HepG2 (cell line): ENCODE measurements around the gene TTLL4. TPM values are rescaled to one million over a fixed set of nuclear protein-coding genes. Genes with fewer than 3 reads are reported as not detected.
A peak's percentile ranks its signal among the peaks of the same experiment; 100 is the strongest.

Source experiments
- DNMT3B ChIP-seq: conservative IDR thresholded peaks from 2 replicates; pipeline ENCODE4 v1.6.1; 2016; ENCODE audit warnings: missing biosample characterization, control low read depth
- FLYWCH1 ChIP-seq: sonication (generic); formaldehyde crosslinking; IDR thresholded peaks from 2 replicates; pipeline ENCODE4 v1.8.1; 2023; ENCODE audit warnings: mild to moderate bottlenecking, missing genetic modification reagents
- FOXM1 ChIP-seq: sonication (generic); formaldehyde crosslinking; IDR thresholded peaks from 2 replicates; pipeline ENCODE4 v1.5.0; 2020; ENCODE audit warnings: missing genetic modification reagents
- MAZ ChIP-seq, 2 experiments: sonication (generic) in 1 of 2; formaldehyde crosslinking in 1 of 2; IDR thresholded peaks; 2 replicates each; pipeline versions ENCODE4 v1.5.0 to v1.6.1; 2012 to 2020; ENCODE audit warnings: low read depth in 2 of 2, mild to moderate bottlenecking in 2 of 2, borderline replicate concordance in 1 of 2, improper control_type of control experiment in 1 of 2, low read length in 1 of 2, missing genetic modification reagents in 1 of 2, moderate library complexity in 1 of 2
- NCOR1 ChIP-seq: fragments of 200-600 bp; sonication (generic); IDR thresholded peaks from 2 replicates; pipeline ENCODE4 v1.7.0; 2017; ENCODE audit warnings: antibody characterized with exemption, low read length, borderline replicate concordance
- RARG ChIP-seq: sonication (generic); formaldehyde crosslinking; IDR thresholded peaks from 2 replicates; pipeline ENCODE4 v1.4.0; 2020; ENCODE audit warnings: low read depth, mild to moderate bottlenecking, missing genetic modification reagents
- RNF2 ChIP-seq: fragments of 450-650 bp; conservative IDR thresholded peaks from 2 replicates; pipeline ENCODE4 v1.6.1; 2016; ENCODE audit warnings: low read depth
- SOX5 ChIP-seq: IDR thresholded peaks from 2 replicates; pipeline ENCODE4 v1.6.1; 2016; ENCODE audit warnings: borderline replicate concordance
- STAT5B ChIP-seq: sonication (generic); formaldehyde crosslinking; IDR thresholded peaks from 2 replicates; pipeline ENCODE4 v1.4.0; 2020; ENCODE audit warnings: missing genetic modification reagents
- ZBTB7A ChIP-seq: sonication (generic); formaldehyde crosslinking; IDR thresholded peaks from 2 replicates; pipeline ENCODE4 v1.8.0; 2022; ENCODE audit warnings: mild to moderate bottlenecking, missing genetic modification reagents
- ZNF484 ChIP-seq: sonication (generic); formaldehyde crosslinking; IDR thresholded peaks from 2 replicates; pipeline ENCODE4 v1.5.1; 2020; ENCODE audit warnings: mild to moderate bottlenecking, low read depth, missing genetic modification reagents, borderline replicate concordance
- ZNF615 ChIP-seq: sonication (generic); formaldehyde crosslinking; IDR thresholded peaks from 2 replicates; pipeline ENCODE4 v1.5.0; 2020; ENCODE audit warnings: mild to moderate bottlenecking, missing genetic modification reagents, borderline replicate concordance
- polyA plus RNA-seq, 8 experiments: library from polyadenylated mRNA; depleted of rRNA in 3 of 8; stranded (reverse) in 7 of 8; unstranded in 1 of 8; fragments of >200 nt; fragmentation: Illumina TruSeq in 4 of 8; extraction: Trizol in 4 of 8; gene quantifications; 2 replicates each; pipeline versions ENCODE4 v1.2.1 to v1.2.3, GENCODE V29; 2011 to 2016; ENCODE audit warnings: low read depth in 4 of 8, missing spikeins in 1 of 8, mixed read lengths in 1 of 8; ENCODE audit not compliant: insufficient read depth in 1 of 8
- total RNA-seq, 5 experiments: library from RNA; depleted of rRNA; stranded (reverse); fragments of >200 nt; fragmentation: Illumina TruSeq; extraction: Trizol; gene quantifications; 2 replicates each; pipeline ENCODE4 v1.2.3, GENCODE V29; 2016; ENCODE audit warnings: low read depth in 1 of 5
- TF ChIP-seq, protein P1 (sequence below): sonication (generic); formaldehyde crosslinking; IDR thresholded peaks from 2 replicates; pipeline ENCODE4 v1.5.0; 2020; ENCODE audit warnings: mild to moderate bottlenecking, missing genetic modification reagents
- TF ChIP-seq, protein P2 (sequence below): sonication (generic); formaldehyde crosslinking; IDR thresholded peaks from 2 replicates; pipeline ENCODE4 v1.4.0; 2020; ENCODE audit warnings: missing genetic modification reagents
- TF ChIP-seq, protein P3 (sequence below): sonication (generic); formaldehyde crosslinking; IDR thresholded peaks from 2 replicates; pipeline ENCODE4 v1.4.0; 2020; ENCODE audit warnings: mild to moderate bottlenecking, missing genetic modification reagents
- TF ChIP-seq, protein P4 (sequence below): sonication (generic); formaldehyde crosslinking; IDR thresholded peaks from 2 replicates; pipeline ENCODE4 v1.4.0; 2020; ENCODE audit warnings: missing genetic modification reagents

Gene TTLL4
- total and polyA plus RNA-seq, 2 of the 13 experiments (the other 11 are each of a cell fraction or from before 2014, with no cell fraction given) = 77.5 to 84.6 TPM

DNA sequence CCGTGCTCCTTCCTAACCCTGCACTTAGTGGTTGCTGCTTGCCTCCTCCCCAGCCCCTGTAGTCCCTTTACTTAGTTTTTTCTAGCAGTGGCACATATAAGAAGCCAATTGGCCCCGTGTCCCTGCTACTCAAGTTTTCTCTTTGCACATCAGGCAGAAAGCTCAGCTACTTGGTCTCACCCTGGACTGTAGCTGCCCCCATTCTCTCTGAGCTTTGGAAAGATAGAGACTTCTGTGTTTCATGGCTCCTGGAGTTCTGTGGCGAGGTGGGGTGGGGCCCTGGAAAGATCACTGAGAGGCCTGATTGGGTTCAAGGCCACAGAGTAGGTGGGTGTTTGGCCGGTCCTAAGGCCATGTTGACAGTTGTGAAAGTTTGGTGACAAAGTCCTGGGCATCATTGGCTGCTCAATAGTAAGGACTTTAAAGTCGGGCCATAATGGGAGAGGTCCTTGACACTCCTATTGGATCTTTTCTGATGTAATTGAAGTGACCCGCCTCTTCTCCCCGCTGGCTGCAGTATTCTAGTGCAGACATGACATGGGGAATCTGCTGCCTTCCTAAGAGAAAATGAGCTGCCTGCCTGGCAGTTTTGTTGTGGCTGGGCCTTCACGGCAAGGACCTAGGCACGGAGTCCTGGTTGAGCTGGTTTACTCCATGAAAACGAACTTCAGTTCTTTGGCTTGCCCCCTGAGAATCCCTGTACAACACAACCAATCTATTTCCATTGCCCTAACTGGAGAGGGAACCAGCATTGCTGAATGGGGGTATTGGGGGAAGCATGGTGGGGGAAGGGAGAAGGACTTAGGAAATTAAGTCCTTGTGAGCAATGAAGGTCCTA is 45.2 kb downstream of the TTLL4 start (continued):
- peak; percentile 100 for TF ChIP-seq NCOR1
- no peak for TF ChIP-seq STAT5B (CRISPR knock-in tag)
- TF ChIP-seq FOXM1 (CRISPR knock-in tag) = peak; percentile 73; the same call in 1 of the 2 replicates
- TF ChIP-seq RARG (CRISPR knock-in tag) = no peak
- TF ChIP-seq, protein P1, sequence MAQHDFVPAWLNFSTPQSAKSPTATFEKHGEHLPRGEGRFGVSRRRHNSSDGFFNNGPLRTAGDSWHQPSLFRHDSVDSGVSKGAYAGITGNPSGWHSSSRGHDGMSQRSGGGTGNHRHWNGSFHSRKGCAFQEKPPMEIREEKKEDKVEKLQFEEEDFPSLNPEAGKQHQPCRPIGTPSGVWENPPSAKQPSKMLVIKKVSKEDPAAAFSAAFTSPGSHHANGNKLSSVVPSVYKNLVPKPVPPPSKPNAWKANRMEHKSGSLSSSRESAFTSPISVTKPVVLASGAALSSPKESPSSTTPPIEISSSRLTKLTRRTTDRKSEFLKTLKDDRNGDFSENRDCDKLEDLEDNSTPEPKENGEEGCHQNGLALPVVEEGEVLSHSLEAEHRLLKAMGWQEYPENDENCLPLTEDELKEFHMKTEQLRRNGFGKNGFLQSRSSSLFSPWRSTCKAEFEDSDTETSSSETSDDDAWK (CRISPR knock-in tag) = no peak
- TF ChIP-seq DNMT3B (CRISPR knock-in tag) = peak; percentile 51; the same call in 1 of the 2 replicates
- TF ChIP-seq SOX5 (CRISPR knock-in tag) = peak; percentile 94
- TF ChIP-seq, protein P2, sequence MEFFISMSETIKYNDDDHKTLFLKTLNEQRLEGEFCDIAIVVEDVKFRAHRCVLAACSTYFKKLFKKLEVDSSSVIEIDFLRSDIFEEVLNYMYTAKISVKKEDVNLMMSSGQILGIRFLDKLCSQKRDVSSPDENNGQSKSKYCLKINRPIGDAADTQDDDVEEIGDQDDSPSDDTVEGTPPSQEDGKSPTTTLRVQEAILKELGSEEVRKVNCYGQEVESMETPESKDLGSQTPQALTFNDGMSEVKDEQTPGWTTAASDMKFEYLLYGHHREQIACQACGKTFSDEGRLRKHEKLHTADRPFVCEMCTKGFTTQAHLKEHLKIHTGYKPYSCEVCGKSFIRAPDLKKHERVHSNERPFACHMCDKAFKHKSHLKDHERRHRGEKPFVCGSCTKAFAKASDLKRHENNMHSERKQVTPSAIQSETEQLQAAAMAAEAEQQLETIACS (CRISPR knock-in tag) = no peak
- TF ChIP-seq ZNF484 (CRISPR knock-in tag) = no peak
- TF ChIP-seq ZNF615 (CRISPR knock-in tag) = no peak; the same call in 1 of the 2 replicates
- TF ChIP-seq MAZ (IDR thresholded peaks at IDR 0.05; ENCODE audit: borderline replicate concordance, low read depth, low read length) = no peak
- TF ChIP-seq MAZ (CRISPR knock-in tag; IDR thresholded peaks at IDR 0.05; ENCODE audit: low read depth) = peak; percentile 83
- TF ChIP-seq RNF2 = no peak
- TF ChIP-seq FLYWCH1 (CRISPR knock-in tag) = no peak
- TF ChIP-seq, protein P3, sequence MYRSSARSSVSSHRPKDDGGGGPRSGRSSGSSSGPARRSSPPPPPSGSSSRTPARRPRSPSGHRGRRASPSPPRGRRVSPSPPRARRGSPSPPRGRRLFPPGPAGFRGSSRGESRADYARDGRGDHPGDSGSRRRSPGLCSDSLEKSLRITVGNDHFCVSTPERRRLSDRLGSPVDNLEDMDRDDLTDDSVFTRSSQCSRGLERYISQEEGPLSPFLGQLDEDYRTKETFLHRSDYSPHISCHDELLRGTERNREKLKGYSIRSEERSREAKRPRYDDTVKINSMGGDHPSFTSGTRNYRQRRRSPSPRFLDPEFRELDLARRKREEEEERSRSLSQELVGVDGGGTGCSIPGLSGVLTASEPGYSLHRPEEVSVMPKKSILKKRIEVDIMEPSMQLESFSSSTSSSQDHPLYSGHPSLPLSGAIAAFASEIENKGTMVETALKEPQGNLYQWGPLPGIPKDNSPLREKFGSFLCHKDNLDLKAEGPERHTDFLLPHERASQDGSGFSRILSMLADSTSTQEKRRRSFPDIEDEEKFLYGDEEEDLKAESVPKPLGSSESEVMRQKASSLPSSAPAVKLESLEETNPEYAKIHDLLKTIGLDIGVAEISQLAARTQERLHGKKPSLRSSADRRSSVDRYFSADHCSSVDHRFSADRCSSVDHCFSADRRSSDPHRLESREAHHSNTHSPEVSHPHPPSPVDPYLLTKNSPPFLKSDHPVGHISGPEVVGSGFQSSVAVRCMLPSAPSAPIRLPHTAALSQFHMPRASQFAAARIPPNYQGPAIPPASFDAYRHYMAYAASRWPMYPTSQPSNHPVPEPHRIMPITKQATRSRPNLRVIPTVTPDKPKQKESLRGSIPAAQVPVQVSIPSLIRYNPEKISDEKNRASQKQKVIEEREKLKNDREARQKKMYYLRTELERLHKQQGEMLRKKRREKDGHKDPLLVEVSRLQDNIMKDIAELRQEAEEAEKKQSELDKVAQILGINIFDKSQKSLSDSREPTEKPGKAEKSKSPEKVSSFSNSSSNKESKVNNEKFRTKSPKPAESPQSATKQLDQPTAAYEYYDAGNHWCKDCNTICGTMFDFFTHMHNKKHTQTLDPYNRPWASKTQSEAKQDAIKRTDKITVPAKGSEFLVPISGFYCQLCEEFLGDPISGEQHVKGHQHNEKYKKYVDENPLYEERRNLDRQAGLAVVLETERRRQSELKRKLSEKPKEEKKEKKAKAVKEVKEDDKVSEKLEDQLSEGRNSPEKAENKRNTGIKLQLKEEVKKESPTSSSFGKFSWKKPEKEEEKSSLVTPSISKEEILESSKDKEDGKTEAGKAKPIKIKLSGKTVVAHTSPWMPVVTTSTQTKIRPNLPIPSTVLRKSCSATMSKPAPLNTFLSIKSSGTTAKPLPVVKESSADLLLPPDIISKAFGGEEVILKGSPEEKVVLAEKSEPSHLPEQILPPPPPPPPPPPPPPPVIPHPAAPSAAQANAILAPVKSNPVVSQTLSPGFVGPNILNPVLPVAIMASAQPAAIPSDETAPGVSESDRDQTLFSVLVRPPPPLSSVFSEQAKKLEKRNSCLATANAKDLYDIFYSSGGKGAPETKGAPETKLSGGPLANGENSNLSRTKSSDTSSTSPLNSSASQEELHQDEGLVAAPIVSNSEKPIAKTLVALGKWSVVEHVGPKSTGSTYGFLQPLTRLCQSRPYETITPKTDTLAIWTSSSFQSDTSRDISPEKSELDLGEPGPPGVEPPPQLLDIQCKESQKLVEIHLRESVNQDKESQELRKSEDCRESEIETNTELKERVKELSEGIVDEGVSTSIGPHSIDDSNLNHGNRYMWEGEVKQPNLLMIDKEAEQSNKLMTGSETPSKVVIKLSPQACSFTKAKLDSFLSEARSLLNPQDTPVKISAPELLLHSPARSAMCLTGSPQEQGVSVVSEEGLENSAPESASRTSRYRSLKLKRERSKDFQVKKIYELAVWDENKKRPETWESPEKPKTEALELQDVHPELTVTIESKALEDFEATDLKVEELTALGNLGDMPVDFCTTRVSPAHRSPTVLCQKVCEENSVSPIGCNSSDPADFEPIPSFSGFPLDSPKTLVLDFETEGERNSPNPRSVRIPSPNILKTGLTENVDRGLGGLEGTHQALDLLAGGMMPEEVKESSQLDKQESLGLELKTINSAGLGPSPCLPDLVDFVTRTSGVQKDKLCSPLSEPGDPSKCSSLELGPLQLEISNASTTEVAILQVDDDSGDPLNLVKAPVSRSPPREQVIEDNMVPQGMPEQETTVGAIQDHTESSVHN = peak; percentile 97
- peak; percentile 94 for TF ChIP-seq ZBTB7A (CRISPR knock-in tag)
- TF ChIP-seq, protein P4, sequence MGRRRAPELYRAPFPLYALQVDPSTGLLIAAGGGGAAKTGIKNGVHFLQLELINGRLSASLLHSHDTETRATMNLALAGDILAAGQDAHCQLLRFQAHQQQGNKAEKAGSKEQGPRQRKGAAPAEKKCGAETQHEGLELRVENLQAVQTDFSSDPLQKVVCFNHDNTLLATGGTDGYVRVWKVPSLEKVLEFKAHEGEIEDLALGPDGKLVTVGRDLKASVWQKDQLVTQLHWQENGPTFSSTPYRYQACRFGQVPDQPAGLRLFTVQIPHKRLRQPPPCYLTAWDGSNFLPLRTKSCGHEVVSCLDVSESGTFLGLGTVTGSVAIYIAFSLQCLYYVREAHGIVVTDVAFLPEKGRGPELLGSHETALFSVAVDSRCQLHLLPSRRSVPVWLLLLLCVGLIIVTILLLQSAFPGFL (CRISPR knock-in tag) = no peak
